ENCODE results near the gene TSPAN19.

Gene TSPAN19

GRCh38 chr12:85000729-85001128, 35.3 kb downstream of the TSPAN19 start (continued):
- TF ChIP-seq, protein P1, sequence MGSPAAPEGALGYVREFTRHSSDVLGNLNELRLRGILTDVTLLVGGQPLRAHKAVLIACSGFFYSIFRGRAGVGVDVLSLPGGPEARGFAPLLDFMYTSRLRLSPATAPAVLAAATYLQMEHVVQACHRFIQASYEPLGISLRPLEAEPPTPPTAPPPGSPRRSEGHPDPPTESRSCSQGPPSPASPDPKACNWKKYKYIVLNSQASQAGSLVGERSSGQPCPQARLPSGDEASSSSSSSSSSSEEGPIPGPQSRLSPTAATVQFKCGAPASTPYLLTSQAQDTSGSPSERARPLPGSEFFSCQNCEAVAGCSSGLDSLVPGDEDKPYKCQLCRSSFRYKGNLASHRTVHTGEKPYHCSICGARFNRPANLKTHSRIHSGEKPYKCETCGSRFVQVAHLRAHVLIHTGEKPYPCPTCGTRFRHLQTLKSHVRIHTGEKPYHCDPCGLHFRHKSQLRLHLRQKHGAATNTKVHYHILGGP (tag by site-specific recombination; IDR thresholded peaks at IDR 0.05) = no peak
- no peak for TF ChIP-seq KLF10 (tag by site-specific recombination; IDR thresholded peaks at IDR 0.05)

DNA sequence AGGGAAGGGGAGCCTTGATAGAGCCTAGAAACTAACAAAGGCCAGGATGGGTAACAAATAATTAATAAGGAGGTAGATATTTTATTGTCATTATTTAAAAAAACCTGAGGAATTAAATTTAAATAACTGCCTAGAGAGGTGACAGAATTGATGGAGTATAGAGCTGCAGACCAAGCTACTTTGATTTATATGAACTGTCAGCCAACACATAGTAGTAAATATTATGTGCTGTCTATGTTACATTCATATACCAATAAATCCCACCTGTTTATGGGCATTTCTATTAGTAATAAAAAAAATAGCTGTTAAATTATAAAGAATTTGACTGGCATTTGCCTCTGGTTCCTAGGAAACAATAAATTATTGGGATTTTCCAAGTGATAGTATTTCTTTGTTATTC, 37.7 kb downstream of the TSPAN19 start:
- no peaks in the 10 kb centered on the region for H3K4me1 ChIP-seq (ENCODE audit: control insufficient read depth, insufficient read depth, low read length)
- H3K9me3 ChIP-seq (ENCODE audit: control insufficient read depth, insufficient read depth, low read depth, low read length) = no peaks in the 10 kb centered on the region
- H3K36me3 ChIP-seq (ENCODE audit: control insufficient read depth in 2 of 2, insufficient read depth in 1 of 2, low read length in 2 of 2) = no peaks in the 10 kb centered on the region
- ChIA-PET POLR2A (no interaction called here), CTCF (interaction anchor here (0.6 to 0.7 kb wide), 2 partner anchors 31 to 801 kb away, joined by 3 read pairs; no protein-coding TSS in a partner anchor)
- TF ChIP-seq MEIS1 (CRISPR knock-in tag; IDR thresholded peaks at IDR 0.05; ENCODE audit: borderline replicate concordance) = no peak
- no peak for TF ChIP-seq GLIS1 (tag by site-specific recombination; IDR thresholded peaks at IDR 0.05)
- TF ChIP-seq HIC1 (tag by site-specific recombination; IDR thresholded peaks at IDR 0.05) = no peak
- TF ChIP-seq GLI2 (tag by site-specific recombination; IDR thresholded peaks at IDR 0.05; ENCODE audit: borderline replicate concordance, low read depth) = no peak
- TF ChIP-seq ZNF571 (tag by site-specific recombination; IDR thresholded peaks at IDR 0.05) = no peak
- no peak for TF ChIP-seq ZNF600 (tag by site-specific recombination; IDR thresholded peaks at IDR 0.05)
- TF ChIP-seq, protein P2, sequence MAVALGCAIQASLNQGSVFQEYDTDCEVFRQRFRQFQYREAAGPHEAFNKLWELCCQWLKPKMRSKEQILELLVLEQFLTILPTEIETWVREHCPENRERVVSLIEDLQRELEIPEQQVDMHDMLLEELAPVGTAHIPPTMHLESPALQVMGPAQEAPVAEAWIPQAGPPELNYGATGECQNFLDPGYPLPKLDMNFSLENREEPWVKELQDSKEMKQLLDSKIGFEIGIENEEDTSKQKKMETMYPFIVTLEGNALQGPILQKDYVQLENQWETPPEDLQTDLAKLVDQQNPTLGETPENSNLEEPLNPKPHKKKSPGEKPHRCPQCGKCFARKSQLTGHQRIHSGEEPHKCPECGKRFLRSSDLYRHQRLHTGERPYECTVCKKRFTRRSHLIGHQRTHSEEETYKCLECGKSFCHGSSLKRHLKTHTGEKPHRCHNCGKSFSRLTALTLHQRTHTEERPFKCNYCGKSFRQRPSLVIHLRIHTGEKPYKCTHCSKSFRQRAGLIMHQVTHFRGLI (tag by site-specific recombination; IDR thresholded peaks at IDR 0.05) = no peak
- TF ChIP-seq, protein P3, sequence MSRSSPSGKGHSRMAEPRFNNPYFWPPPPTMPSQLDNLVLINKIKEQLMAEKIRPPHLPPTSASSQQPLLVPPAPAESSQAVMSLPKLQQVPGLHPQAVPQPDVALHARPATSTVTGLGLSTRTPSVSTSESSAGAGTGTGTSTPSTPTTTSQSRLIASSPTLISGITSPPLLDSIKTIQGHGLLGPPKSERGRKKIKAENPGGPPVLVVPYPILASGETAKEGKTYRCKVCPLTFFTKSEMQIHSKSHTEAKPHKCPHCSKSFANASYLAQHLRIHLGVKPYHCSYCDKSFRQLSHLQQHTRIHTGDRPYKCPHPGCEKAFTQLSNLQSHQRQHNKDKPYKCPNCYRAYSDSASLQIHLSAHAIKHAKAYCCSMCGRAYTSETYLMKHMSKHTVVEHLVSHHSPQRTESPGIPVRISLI (tag by site-specific recombination; IDR thresholded peaks at IDR 0.05) = no peak
- TF ChIP-seq ZNF112 (tag by site-specific recombination; IDR thresholded peaks at IDR 0.05) = no peak
- no peak for TF ChIP-seq ZNF433 (tag by site-specific recombination; IDR thresholded peaks at IDR 0.05; ENCODE audit: low read depth)
- no peak for TF ChIP-seq TCF7L2 (IDR thresholded peaks at IDR 0.05; ENCODE audit: borderline replicate concordance, low read depth, low read length)
- no peak for TF ChIP-seq ZNF837 (tag by site-specific recombination; IDR thresholded peaks at IDR 0.05)
- TF ChIP-seq ZNF174 (tag by site-specific recombination; IDR thresholded peaks at IDR 0.05) = no peak
- no peak for TF ChIP-seq ZNF157 (tag by site-specific recombination; IDR thresholded peaks at IDR 0.05)
- no peak for TF ChIP-seq ZNF169 (tag by site-specific recombination; IDR thresholded peaks at IDR 0.05)
- TF ChIP-seq WT1 (tag by site-specific recombination; IDR thresholded peaks at IDR 0.05) = no peak
- no peak for TF ChIP-seq HOXD13 (CRISPR knock-in tag; IDR thresholded peaks at IDR 0.05; ENCODE audit: borderline replicate concordance)
- H3K27ac ChIP-seq (ENCODE audit: extremely low read depth, low read depth, low read length) = no peak overlapping the region
- H3K4me3 ChIP-seq (ENCODE audit: low read depth, low read length) = no peak overlapping the region

DNA sequence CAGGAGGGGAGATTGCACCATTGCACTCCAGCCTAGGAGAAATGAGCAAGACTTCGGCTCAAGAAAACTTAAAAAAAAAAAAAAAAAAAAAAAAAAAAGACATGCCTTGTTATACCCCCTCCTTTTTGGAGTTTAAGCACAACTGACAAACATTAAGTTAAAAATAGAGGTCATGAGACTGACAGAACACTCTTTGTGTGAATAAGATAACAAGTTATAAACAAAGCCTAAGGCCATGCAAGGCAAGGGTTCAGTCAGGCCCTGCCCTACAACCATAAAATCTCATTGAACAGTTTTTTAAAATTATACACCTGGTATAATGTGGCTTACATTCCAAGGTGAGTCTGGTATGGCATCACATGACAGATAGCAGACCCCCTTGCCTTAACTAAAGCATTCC, 39.3 kb downstream of the TSPAN19 start:
- H3K27ac ChIP-seq (ENCODE audit: extremely low read depth, low read depth, low read length) = no peak overlapping the region
- CTCF ChIA-PET = no interaction called here
- H3K36me3 ChIP-seq (ENCODE audit: control insufficient read depth in 2 of 2, insufficient read depth in 1 of 2, low read length in 2 of 2) = no peaks in the 10 kb centered on the region
- no peak overlapping the region for H3K4me3 ChIP-seq (ENCODE audit: low read depth, low read length)
- no peaks in the 10 kb centered on the region for H3K4me1 ChIP-seq (ENCODE audit: control insufficient read depth, insufficient read depth, low read length)
- H3K9me3 ChIP-seq (ENCODE audit: control insufficient read depth, insufficient read depth, low read depth, low read length) = no peaks in the 10 kb centered on the region
- POLR2A ChIA-PET = no interaction called here
- TF ChIP-seq ZNF707 (tag by site-specific recombination; IDR thresholded peaks at IDR 0.05) = no peak
- no peak for TF ChIP-seq ZNF473 (tag by site-specific recombination; IDR thresholded peaks at IDR 0.05)
- TF ChIP-seq ZNF248 (tag by site-specific recombination; IDR thresholded peaks at IDR 0.05) = no peak
- TF ChIP-seq ZNF274 (IDR thresholded peaks at IDR 0.05; ENCODE audit: low read length) = no peak
- no peak for TF ChIP-seq ZNF274 (tag by site-specific recombination; IDR thresholded peaks at IDR 0.05; ENCODE audit: borderline replicate concordance)
- no peak for TF ChIP-seq TCF7L2 (IDR thresholded peaks at IDR 0.05; ENCODE audit: borderline replicate concordance, low read depth, low read length)
- TF ChIP-seq, protein P4, sequence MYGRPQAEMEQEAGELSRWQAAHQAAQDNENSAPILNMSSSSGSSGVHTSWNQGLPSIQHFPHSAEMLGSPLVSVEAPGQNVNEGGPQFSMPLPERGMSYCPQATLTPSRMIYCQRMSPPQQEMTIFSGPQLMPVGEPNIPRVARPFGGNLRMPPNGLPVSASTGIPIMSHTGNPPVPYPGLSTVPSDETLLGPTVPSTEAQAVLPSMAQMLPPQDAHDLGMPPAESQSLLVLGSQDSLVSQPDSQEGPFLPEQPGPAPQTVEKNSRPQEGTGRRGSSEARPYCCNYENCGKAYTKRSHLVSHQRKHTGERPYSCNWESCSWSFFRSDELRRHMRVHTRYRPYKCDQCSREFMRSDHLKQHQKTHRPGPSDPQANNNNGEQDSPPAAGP (tag by site-specific recombination; IDR thresholded peaks at IDR 0.05) = no peak
- TF ChIP-seq ZNF701 (tag by site-specific recombination; IDR thresholded peaks at IDR 0.05) = no peak
- no peak for TF ChIP-seq ZNF24 (tag by site-specific recombination; IDR thresholded peaks at IDR 0.05)
- no peak for TF ChIP-seq SP2 (tag by site-specific recombination; IDR thresholded peaks at IDR 0.05)
- no peak for TF ChIP-seq ZXDB (tag by site-specific recombination; IDR thresholded peaks at IDR 0.05)
